NCI-H510A treated with DMSO at 0.1 percent for 48 hours (cell line): ENCODE measurements around the gene ST6GALNAC4.

Experiments
- DNase-seq: peaks from one replicate; lab custom pipeline; 2025; lab: John Stamatoyannopoulos, UW

Gene ST6GALNAC4

DNA sequence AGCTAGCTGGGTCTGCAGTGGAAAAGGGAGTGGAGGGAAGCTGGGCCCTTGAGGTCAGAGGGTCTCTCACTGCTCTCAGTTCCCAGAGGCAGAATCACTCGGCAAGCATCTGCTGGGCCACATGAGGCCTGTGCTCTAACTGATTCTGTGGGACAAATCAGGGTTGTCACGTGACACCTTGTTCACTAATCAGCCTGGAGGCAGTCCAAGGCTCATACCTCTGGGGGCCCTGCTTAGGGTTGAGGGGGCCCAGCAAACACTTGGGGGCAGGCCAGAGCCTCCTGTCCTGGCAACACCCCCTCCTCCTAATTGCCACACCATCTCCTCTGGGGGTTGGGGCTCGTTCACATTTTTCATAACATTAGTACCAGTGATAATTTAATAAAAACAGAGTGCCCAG lies 29.9 kb upstream of the ST6GALNAC4 start:
- no peak for DNase-seq

DNA sequence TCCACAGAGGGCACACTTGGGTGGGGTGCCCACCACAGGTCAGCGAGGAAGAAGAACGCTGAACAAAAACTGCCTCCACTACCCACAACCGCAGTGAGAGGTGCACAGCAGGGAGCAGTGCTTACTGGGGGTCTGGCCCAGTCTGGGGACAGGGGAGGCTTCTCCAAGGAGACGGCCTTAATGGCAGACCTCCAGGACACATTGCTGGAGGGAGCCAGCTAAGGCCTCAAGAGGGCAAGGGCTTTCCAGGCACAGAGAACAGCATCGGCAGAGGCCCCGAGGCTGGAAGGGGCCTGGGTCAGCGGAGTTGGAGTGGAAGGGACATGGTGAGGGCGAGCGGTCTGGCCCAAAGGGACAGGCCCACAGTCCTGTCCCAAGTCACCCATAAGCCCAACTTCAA lies 29.1 kb upstream of the ST6GALNAC4 start:
- no peak for DNase-seq

DNA sequence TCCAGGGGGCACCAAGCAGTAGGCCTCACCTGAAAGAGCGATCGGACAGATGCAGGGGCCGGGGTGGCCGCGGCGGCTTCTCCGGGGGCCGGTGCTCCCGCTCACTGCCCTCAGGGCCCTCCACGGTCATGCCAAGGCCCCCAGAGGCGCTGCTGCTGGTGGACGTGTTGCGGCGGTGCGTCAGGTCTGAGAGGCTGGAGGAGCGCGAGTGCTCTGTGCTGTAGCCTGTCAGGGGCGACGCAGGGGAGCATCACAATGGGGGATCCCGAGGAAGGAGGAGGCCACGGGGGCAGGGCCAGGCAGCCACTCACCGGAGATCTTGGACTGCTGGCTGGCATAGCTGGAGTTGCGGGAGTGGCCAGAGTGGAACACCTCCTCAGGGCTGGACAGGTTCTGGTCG lies 28.5 kb upstream of the ST6GALNAC4 start:
- DNase-seq = no peak

DNA sequence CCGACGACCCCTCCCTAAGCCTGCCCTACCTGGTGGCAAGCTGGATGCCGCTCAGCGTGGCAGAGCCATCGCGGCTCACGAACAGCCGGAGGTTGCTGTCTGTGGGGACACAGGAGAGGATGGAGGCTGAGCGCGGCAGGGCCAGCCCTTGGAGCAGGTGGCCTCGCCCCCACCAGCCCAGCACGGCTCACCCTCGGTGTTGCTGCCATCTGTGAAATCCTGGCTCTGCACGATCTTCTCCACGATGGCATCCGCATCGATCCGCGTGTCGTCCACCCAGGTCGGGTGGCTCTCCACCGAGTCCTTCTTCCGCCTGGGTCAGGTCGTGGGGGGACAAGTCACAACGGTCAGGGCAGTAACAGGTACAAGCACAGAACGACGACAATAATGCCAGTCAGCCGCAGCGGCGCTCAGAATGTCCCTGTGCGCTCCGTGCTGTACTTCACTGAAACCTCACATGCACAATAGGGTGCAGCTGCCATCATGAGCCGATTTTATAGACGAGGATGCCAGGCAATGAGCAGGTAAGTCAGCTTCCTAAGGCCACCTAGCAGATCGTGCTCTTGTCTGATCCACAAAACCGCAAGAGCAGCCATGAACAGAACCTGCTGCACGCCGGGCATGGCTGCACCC lies 27.9 kb upstream of the ST6GALNAC4 start:
- no peak for DNase-seq

DNA sequence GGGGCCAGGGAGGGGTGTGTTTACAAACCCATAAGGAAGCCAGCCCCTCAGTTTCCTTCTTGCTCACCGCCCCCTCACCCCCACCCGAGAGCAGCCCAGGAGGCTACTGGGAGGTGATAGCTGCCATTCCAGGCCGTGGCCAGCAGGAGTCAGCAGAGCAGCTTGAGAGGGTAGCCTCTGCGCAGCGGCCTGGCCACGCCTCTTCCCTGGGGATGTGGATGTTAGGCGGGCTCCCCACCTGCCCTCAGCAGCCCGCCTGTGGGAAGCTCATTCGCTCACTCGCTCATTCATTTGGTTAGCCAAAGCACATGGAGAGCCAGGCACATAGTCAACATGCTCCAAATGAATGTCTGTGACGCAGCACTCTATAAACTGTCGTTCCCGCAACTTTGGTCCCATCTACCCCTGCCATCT lies 26.9 kb upstream of the ST6GALNAC4 start:
- DNase-seq = peak; percentile 79

DNA sequence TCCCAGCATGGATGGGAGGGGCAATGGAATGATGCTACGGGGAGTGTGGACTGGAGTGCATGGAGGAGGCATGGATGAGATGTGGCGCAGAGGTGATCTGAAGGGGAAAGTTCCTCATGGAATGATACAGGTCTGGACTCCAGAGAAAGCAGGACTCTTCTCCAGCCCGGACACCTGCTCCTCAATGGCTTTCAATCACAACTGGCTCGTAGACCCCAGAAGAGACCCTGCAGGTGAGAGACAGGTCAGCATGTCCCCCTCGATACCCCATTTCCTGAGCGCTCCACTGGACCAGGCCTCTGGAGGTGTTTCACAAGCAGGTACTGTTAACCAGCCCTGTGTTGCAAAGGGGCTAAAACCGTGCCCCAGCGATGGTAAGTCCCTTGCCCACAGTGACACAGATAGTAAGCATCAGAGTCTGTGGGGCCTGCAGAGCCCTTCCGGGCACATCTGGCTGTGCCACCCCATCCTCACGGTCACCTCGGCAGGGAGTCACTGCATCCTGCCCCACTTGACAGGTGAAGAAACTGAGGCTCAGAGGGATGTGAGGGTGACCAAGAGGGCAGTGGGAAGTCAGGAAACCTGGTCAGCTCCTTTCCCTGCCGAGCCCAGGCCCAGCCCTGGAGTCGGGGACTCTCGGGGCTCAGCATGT lies 26.3 kb upstream of the ST6GALNAC4 start:
- DNase-seq = no peak

DNA sequence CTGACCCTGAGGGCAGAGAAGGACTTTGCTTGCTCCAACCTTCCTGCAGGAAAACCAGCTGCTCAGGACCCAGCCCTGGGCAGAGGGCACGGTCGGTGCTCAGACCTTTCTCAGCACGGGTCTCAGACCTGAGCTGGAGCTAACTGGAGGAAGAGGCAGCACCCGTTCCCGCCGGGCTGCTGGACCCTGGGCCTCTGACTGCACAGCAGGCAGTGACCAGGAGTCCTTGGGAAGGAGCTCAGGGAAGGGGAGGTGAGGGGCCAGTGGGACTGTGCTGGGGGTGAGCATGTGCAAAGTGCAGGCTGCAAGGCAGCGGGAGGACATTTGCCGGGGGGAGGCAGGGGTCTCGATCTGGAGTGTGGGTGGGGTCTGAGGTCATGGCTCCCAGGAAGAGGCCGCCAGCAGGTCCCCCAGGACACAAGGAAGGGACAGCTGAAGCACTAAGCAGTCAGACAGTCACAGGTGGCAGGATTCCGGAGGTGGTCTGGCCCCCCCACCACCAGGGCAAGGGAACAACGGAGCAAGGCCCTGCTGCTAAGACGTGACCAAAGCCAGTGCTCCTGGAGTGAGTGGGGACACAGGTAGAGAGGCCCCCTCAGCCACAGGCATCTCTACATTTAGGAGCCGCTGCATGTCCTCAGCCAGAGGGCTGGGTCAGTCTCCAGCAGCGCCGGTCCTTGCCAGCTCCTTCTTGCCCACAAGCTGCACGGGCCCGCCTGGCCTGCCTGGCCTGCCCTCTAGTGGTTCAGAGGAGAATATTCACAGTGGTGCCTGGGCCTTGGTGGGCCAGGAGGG lies 25.6 kb upstream of the ST6GALNAC4 start:
- DNase-seq = peak; percentile 29

DNA sequence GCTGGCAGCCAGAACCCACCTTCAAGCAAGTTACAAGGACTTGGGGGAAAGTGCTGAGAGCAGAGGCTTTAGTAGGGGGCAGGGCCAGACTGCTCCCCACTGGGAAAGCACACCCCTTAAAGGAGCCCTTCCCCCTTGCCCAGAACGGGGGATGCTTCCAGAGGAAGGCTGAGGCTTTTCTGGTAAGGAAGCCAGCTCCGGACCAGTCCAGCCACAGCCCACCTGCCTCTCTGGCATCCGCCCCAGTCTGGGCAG lies 25.0 kb upstream of the ST6GALNAC4 start:
- no peak for DNase-seq

DNA sequence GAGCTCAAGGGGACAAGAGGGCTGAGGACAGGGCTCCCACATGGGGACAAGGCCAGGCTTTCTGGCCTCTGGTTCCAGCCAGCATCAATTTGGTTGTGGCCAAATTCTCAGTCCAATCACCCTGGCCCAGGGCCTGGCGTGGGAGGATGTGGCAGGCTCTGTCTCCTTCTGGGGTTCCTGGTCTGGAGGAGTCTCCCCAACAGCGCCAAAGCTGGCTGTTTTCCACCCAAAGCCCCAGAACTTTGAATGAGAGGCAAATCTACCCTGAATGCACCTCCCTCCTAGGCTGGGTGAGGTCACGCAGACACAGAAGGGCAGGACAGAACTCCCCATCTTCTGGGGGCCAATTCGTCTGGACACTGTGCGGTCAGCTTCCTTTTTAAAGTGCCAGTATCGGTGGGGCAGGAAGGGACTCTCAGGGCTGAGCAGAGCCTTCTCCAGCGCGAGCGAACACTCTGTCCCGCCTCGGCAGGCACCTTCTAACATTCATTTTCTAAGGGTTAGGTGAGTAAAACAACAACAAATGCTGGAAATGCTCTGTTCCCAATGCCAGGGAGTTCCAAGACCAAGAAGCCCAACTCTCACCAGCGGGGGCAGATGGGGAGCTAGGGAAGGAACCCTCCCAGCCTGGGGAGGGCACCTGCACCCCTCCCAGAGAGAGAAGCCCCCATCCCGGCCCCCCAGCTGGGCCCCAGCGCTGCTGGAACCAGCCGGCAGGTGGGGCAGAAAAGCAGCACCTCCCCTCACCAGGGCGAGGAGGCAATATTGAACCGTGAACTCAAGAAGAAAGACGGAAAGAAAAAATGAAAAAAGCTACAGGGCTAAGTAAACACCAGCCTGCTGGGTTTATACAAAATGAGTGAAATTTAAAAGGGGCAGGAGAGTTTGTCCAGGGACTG lies 24.5 kb upstream of the ST6GALNAC4 start:
- no peak for DNase-seq

DNA sequence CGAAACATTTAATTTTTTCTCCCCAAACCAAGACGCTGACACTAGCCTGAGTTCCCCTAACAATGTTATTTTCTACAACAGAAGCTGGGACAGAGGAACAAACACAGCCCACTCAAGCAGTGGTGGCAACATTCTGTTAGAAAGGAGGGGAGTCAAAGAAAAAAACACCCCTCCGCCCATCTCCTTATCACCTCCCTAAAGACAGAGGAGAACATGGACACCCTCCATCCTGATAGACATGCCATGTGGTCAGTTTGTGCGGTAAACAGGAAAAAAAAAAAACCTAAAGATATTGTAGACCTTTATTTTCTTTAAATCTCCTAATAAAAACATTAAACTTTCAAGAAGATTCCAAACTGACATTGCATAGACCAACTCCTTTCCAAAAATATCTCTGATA lies 23.8 kb upstream of the ST6GALNAC4 start:
- no peak for DNase-seq

DNA sequence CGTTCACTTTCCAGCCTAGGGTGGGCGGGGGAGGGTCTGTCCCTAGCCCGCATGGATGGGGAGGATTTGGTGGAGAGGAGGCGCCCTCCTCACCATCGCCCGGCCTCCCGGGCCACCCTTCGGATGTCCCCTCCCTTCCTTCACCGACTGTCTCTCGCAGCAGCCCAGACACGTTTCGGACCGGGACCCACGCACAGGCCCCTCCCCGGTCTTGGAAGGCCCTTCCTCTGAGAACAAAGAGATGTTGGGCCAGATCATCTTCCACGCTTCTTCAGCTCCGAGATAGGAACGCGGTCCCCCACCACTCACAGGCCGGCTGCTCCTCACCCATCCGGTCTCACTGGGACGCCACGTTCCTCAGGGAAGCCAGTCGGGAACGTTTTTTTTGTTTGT lies 21.5 kb upstream of the ST6GALNAC4 start:
- DNase-seq = no peak

DNA sequence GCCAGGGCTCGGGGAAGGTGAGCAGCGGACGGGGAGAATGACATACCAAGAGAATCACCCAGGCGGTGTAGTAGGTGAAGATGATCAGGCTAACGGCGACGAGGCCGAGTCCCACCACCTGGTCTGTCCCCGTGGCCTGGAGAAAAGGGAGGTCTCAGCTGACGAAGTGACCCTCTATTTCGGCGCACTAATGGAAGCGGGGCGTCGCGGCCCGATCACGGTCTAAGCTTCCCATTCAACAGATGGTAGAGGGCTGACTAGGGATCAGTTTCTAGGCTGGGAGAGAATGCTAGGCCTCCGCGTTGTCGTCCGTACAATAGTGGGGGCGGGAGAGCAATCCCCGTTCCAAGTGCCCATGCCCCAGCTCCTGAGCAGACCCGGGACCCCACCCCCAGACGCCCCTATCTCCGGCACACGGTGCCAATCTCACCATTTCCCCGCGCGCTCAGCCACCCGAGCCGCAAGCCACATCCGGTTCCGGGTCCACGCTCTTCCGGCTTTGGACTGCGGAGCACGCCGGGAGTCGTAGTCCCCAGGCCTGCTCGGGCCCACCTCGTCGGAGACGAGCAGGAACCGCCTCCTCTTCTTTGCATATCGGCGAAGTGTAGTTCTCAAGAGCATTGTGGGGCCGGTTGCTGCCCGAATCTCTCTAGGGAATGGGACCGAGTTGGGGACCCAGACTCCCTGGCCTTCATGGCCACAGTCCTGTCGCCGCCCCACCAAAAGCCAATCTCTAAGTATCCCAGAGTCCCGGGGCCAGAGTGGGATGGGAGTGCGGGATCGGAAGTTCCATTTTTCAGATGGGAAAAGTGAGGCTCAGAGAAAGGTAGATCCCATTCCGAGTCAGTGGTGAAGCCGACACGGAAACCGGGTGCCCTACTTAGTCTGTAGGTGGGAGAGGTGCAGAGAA lies 20.8 kb upstream of the ST6GALNAC4 start, which contains the start of gene DPM2:
DPM2 (minus strand) TSS at position 467 of the 910 bp plus-strand sequence; CDS start at position 433, 34 bp downstream.
- peak; percentile 75 for DNase-seq

DNA sequence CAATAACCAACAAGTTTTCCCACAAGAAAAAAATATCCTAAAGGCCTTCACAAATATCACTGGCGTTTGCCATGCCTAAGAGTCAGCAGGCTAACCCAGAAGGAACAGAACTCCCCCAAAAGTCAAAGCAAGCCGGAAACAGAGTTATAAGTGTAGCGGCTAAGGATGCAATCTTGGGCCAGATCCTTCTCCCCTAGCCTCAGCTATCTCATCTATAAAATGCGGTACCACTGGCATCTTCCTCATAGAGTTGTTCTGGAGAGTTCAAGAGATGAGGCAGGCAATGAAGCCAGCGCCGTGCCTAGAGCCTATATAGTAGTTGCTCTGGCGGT lies 20.2 kb upstream of the ST6GALNAC4 start:
- DNase-seq = no peak

DNA sequence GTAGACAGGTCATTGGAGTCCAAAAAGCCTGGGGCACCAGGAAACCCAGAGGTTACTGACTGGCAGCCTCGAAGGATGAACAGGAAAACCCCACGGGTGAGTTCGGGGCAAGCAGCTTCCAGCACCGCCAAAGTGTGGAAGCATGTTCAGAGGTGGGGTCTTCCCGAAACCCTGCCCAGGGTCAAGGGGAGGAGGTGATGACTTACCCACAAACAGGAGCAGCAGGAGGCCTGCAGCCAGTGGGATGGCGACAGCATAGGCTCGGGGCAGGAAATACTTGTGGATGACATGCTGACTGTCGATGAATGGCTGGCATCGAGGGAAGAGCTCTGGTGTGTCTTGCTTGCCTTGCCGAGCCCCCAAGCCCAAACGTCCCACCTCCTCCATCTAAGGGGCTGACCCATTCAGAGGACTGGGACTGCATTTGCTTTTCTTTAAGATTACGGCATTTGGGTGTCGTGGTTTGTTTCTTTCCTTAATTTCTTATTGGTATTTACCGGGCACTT lies 19.6 kb upstream of the ST6GALNAC4 start:
- no peak for DNase-seq

DNA sequence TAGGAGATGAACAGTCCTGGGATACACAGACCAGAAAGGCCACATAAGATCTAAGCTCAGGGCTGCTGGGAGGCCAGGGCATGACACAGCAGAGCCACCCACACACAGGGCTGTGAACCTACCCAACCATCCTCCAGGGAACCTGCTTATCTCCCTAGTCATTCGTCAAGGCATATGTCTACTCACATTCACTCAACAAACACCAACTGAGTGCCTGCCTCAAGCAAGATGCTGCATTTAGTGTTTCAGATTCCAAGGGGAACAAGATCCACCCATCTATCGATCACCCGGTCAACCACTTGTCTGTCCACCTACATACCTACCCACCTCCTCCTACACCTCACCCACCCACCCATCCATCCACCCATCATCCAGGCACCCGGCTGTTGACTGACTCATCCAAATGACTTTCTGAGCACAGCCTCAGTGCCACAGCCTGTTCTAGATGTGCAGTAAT lies 19.0 kb upstream of the ST6GALNAC4 start:
- DNase-seq = no peak

DNA sequence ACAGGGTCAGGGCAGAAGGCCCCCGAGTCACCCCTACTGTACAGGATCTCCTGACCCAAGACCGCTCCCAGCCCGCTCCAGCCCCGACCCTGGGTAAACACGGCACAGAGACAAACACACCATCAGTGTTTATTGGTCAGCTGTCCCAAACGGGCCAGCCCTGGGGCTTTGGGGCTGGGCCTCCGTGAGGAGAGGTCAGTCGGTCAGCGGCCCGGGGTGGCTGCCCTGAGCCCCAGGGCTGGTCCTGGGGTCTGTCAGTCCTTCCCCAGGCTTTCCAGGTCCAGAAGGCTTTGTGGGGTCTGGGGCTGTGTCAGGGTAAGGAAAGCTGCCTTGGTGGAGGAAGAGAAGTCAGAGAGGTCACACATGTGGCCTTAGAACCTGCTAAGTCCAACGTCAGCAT lies 18.1 kb upstream of the ST6GALNAC4 start:
- DNase-seq = no peak

DNA sequence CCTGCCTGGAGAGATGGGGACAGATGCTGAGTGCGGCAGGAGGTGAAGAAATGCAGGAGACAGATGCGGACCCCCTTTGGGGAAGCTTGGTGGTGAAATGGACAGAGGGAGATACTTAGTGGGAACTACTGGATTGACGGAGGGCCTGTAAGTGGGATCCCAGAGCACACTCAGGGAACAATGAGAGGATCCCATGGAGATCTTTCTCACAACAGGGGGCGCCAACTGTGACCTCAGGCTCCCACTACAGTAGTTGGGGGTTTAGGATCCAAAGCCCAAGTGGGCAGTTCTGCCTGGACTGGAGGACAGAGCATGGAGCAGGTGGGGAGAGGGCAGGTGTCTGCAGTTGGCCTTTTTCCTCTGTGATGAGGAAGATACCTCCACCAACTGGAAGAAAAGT lies 17.4 kb upstream of the ST6GALNAC4 start:
- DNase-seq = no peak

DNA sequence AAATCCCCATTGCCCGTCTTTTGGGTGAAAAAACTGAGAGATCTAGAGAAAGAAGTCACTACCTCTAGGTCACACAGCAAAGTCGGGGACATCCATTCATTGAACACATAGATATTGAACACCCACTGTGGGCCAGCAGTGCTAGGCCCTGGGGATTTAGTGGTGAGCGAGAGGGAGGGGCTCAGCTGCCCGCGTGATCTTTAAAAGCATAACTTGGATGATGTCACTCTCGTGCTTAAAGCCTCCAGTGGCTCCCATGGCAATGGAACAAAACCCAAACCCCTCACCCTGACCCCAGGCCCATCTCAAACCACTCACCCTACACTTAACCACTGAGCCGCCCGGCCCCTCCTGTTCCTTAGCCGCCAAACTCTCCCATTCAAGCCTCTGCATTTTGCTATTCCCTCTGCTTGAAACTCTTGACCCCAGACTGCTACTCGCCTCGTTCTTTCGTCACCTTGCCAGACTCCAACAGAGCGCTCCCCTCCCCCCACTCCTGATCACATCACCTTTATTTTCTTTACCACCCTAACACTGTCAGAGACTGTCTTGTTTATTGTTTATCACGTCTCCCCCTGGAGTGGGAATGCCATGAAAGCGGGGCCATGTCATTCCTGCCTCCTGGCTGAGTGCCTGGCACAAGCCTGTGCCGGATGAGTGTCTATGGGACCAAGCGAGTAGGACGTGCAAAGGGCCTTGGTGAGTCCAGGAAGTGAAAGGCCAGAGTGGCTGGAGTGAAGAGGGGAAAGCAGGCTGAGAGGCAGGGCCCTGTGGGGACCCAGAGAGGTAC lies 14.4 kb upstream of the ST6GALNAC4 start:
- peak; percentile 90 for DNase-seq

DNA sequence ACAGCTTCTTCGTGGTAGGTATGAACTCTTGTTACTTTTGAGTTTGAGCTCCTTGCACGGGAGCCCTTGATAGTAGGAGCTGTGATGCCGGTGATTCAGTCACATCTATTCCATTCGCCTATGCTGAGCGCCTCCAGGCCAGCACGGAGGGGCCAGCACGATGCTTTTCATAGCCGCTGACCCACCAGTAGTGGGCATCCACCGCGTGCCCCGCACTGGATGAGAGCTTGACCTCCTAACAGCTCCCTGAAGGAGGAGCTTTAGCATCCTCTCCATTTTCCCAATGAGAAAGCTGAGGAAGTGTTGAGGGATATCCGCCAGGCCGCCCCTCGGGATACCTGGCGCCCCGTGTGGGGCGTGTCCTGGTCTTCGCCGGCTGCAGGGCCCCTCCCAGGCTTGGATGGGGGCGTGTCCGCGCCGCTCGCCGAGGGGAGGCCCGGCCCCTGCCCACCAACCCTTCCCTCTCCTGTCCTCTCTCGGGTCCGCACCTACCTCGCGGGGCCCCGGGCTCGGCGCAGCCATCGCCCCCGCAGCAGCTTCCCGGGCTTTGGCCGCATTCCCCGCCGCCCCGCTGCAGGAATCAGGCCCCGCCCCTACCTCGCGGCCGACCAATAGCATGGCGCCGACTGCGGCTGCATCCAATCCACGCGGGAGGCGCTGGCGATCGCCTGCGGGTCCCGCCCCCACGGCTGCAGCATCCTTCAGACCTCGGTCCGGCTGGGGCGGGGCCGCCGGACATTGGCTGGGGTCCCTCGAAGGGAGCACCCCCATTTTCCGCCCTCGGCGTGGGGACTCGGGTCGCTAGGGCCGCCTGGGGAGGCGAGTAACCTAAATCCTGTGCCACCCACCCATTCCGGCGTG lies 13.6 kb upstream of the ST6GALNAC4 start, which contains the start of gene PIP5KL1:
PIP5KL1 (minus strand) TSS at position 547 of the 861 bp plus-strand sequence; CDS start at position 522, 25 bp downstream.
- peak; percentile 76 for DNase-seq
